HG03432 (cell line): ENCODE results near the gene SERPINB2.
"Not testable (repeated sequence)": the region's sequence is repeated elsewhere in the genome, so short reads cannot be mapped to it uniquely, and the experiment has no call there.

Experiments
- ATAC-seq: cut with Tn5 transposase; IDR thresholded peaks from one replicate; pipeline ENCODE4 v1.9.1; 2021; ENCODE audit warnings: mild to moderate bottlenecking, moderate library complexity; ENCODE audit not compliant: unreplicated experiment

The SERPINB2 gene

GRCh38 chr18:63888470-63889190, 1.1 kb downstream of the SERPINB2 start:
- ATAC-seq = no peak

- no peak for ATAC-seq
These were observed 2.1 kb downstream of the SERPINB2 start for GRCh38 chr18:63889626-63890025.

- ATAC-seq = no peak
These were observed 2.9 kb downstream of the SERPINB2 start for GRCh38 chr18:63890237-63890949.

- peak; percentile 80 for ATAC-seq
These were observed 3.4 kb downstream of the SERPINB2 start for GRCh38 chr18:63890950-63891304.

GRCh38 chr18:63892566-63892965, 5.1 kb downstream of the SERPINB2 start:
- no peak for ATAC-seq

- no peak for ATAC-seq
These were observed 6.7 kb downstream of the SERPINB2 start for GRCh38 chr18:63894106-63894772.

- no peak for ATAC-seq
These were observed 7.7 kb downstream of the SERPINB2 start for GRCh38 chr18:63895190-63895589.

GRCh38 chr18:63897072-63897471, 9.6 kb downstream of the SERPINB2 start:
- no peak for ATAC-seq

GRCh38 chr18:63899206-63899605, 11.7 kb downstream of the SERPINB2 start:
- ATAC-seq = no peak

GRCh38 chr18:63903851-63904570, 16.5 kb downstream of the SERPINB2 start:
- ATAC-seq = no peak

GRCh38 chr18:63904694-63905093, 17.2 kb downstream of the SERPINB2 start:
- no peak for ATAC-seq

- no peak for ATAC-seq
These were observed 17.9 kb downstream of the SERPINB2 start for GRCh38 chr18:63905361-63905760.

- ATAC-seq = no peak
These were observed 18.6 kb downstream of the SERPINB2 start for GRCh38 chr18:63906056-63906455.

- ATAC-seq = peak; percentile 60
These were observed 20.2 kb downstream of the SERPINB2 start, which contains the start of gene SERPINB10 for GRCh38 chr18:63907664-63908063. SERPINB10 (plus strand) TSS chr18:63907958; CDS start chr18:63915511, 7,553 bp downstream.

GRCh38 chr18:63908858-63909257, 21.4 kb downstream of the SERPINB2 start:
- ATAC-seq = peak; percentile 17

- ATAC-seq = peak; percentile 83
These were observed 22.4 kb downstream of the SERPINB2 start for GRCh38 chr18:63909870-63910269.

- ATAC-seq = no peak
These were observed 30.3 kb downstream of the SERPINB2 start for GRCh38 chr18:63917817-63918216.

- ATAC-seq = no peak
These were observed 34.5 kb downstream of the SERPINB2 start for GRCh38 chr18:63922049-63922448.

- ATAC-seq = no peak
These were observed 37.0 kb downstream of the SERPINB2 start for GRCh38 chr18:63924551-63924950.

GRCh38 chr18:63928331-63928730, 40.8 kb downstream of the SERPINB2 start:
- ATAC-seq = no peak

- ATAC-seq = not testable (repeated sequence)
These were observed 41.9 kb downstream of the SERPINB2 start for GRCh38 chr18:63929369-63929768.
